ENCODE measurements around the gene POP5. TPM values are rescaled to one million over a fixed set of nuclear protein-coding genes. Genes with fewer than 3 reads are reported as not detected.

POP5 gene
- total RNA-seq, 1 experiment from 2014 or later: 43.7 TPM

DNA sequence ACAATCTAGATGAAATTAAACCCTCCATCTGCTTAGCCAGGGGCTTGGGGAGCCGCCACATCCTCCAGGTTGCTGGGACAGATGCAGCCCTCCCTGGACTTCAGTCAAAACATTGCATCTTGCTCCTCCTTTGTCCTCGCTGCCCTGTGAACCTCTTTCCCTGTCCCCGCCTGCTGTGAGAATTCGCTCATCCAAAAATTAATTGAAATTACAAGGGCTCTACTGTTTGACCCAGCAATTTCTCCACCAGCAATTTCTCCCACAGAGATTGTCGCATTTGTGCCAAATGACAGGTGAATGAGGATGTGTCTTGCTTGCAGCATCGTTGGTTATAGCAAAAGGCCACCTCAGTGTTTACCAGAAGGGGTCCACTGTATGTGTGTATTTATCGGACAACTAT, 5.0 kb upstream of the POP5 start:
- Histone ChIP-seq H3K9me3 (ENCODE audit: control insufficient read depth, insufficient read depth, low read depth, low read length) (no peaks in the 10 kb centered on the region), H3K4me1 (ENCODE audit: control insufficient read depth, insufficient read depth, low read length) (peaks cover 10% of the 10 kb centered on the region; the same call in 1 of the 2 replicates), H3K27ac (ENCODE audit: low read length) (no peak overlapping the region), H3K4me3 (ENCODE audit: low read depth in 2 of 2, low read length in 2 of 2) (no peak overlapping the region), H3K27me3 (ENCODE audit: control insufficient read depth, insufficient read depth, low read length) (no peaks in the 10 kb centered on the region), H3K36me3 (ENCODE audit: control insufficient read depth, insufficient read depth, low read length) (no peaks in the 10 kb centered on the region; the same call in 1 of the 2 replicates)
- in situ Hi-C loops (cut with HindIII; ENCODE audit: low pct_unique_long_range_greater_than_20kb, low sequenced_read_pairs) (no loop called here), intact Hi-C loops (cut with micrococcal nuclease; ENCODE audit: unreplicated experiment) (no loop called here)
- TF ChIP-seq POLR2AphosphoS5 (IDR thresholded peaks at IDR 0.05; ENCODE audit: low read depth, low read length): no peak
- TF ChIP-seq SIN3A (IDR thresholded peaks at IDR 0.05; ENCODE audit: borderline replicate concordance, insufficient read depth, low read depth, low read length): no peak
- TF ChIP-seq, protein P1, sequence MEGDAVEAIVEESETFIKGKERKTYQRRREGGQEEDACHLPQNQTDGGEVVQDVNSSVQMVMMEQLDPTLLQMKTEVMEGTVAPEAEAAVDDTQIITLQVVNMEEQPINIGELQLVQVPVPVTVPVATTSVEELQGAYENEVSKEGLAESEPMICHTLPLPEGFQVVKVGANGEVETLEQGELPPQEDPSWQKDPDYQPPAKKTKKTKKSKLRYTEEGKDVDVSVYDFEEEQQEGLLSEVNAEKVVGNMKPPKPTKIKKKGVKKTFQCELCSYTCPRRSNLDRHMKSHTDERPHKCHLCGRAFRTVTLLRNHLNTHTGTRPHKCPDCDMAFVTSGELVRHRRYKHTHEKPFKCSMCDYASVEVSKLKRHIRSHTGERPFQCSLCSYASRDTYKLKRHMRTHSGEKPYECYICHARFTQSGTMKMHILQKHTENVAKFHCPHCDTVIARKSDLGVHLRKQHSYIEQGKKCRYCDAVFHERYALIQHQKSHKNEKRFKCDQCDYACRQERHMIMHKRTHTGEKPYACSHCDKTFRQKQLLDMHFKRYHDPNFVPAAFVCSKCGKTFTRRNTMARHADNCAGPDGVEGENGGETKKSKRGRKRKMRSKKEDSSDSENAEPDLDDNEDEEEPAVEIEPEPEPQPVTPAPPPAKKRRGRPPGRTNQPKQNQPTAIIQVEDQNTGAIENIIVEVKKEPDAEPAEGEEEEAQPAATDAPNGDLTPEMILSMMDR (IDR thresholded peaks at IDR 0.05): no peak
- TF ChIP-seq, protein P2, sequence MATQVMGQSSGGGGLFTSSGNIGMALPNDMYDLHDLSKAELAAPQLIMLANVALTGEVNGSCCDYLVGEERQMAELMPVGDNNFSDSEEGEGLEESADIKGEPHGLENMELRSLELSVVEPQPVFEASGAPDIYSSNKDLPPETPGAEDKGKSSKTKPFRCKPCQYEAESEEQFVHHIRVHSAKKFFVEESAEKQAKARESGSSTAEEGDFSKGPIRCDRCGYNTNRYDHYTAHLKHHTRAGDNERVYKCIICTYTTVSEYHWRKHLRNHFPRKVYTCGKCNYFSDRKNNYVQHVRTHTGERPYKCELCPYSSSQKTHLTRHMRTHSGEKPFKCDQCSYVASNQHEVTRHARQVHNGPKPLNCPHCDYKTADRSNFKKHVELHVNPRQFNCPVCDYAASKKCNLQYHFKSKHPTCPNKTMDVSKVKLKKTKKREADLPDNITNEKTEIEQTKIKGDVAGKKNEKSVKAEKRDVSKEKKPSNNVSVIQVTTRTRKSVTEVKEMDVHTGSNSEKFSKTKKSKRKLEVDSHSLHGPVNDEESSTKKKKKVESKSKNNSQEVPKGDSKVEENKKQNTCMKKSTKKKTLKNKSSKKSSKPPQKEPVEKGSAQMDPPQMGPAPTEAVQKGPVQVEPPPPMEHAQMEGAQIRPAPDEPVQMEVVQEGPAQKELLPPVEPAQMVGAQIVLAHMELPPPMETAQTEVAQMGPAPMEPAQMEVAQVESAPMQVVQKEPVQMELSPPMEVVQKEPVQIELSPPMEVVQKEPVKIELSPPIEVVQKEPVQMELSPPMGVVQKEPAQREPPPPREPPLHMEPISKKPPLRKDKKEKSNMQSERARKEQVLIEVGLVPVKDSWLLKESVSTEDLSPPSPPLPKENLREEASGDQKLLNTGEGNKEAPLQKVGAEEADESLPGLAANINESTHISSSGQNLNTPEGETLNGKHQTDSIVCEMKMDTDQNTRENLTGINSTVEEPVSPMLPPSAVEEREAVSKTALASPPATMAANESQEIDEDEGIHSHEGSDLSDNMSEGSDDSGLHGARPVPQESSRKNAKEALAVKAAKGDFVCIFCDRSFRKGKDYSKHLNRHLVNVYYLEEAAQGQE (IDR thresholded peaks at IDR 0.05; ENCODE audit: insufficient read depth in 1 of 2, low read depth in 2 of 2, low read length in 1 of 2): no peak
- no peak for TF ChIP-seq TCF7L2 (IDR thresholded peaks at IDR 0.05; ENCODE audit: low read depth, low read length)
- DNase-seq (ENCODE audit: low read depth, low spot score): no peak
- BruUV-seq (replicated peaks): no TSS peak
- POLR2A ChIA-PET: no interaction called here
- CTCF ChIA-PET: no interaction called here
- no peak for ATAC-seq

DNA sequence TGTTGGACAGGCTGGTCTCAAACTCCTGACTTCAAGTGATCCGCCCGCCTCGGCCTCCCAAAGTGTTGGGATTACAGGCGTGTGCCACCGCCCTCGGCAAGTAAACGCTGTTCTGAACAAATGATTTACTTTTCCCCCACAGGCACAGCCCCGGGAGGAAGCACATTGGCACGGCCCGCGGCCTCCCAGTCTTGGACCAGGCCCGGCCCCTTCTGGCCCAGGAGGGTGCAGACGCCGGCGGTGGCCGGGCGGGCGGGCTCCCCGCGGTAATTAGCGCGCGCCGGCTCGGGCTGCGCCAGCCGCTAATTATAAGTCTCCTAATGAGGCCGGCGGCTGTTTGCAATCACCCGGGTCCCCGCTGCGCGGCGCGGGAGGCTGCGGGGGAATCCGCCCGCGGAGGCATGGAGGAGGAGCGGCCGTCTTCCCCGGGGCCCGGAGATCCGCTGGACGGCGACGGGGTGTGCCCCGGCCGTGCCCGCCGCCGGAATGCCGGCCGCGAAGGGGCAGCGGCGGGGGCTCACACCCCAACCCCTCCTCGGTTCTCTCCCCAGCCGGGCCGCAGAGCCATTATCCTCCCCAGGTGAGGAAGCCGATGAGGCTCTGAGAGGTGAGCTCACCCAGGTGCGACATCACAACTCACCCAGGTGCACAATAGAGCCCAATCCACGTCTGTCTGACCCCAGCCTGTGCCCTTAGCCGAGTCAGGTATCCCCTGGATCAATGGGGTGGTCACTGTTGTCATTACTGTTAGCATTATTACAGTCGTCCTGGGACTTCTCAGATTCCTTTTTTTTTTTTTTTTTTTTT, 3.3 kb upstream of the POP5 start:
- POLR2A ChIA-PET: no interaction called here
- CTCF ChIA-PET: interaction anchor here (0.7 kb wide), 2 partner anchors 45 to 62 kb away, joined by 4 to 5 read pairs; no protein-coding TSS in a partner anchor
- in situ Hi-C loops (cut with HindIII; ENCODE audit: low pct_unique_long_range_greater_than_20kb, low sequenced_read_pairs): no loop called here

More for the DNA sequence above, 3.3 kb upstream of the POP5 start:
- H3K4me3 ChIP-seq (ENCODE audit: low read depth in 2 of 2, low read length in 2 of 2): peak overlapping the region; percentile 37 to 40
- no peaks in the 10 kb centered on the region for H3K27me3 ChIP-seq (ENCODE audit: control insufficient read depth, insufficient read depth, low read length)
- no peaks in the 10 kb centered on the region for H3K9me3 ChIP-seq (ENCODE audit: control insufficient read depth, insufficient read depth, low read depth, low read length)
- BruUV-seq (replicated peaks): no TSS peak
- DNase-seq (ENCODE audit: low read depth, low spot score) (no peak), ATAC-seq (peak; percentile 44)
- TF ChIP-seq TCF7L2 (IDR thresholded peaks at IDR 0.05; ENCODE audit: low read depth, low read length): no peak
- no peak for TF ChIP-seq SIN3A (IDR thresholded peaks at IDR 0.05; ENCODE audit: borderline replicate concordance, insufficient read depth, low read depth, low read length)
- TF ChIP-seq POLR2AphosphoS5 (IDR thresholded peaks at IDR 0.05; ENCODE audit: low read depth, low read length): no peak
- TF ChIP-seq, protein P1 (IDR thresholded peaks at IDR 0.05): no peak; the same call in 1 of the 2 replicates
- TF ChIP-seq, protein P2 (IDR thresholded peaks at IDR 0.05; ENCODE audit: insufficient read depth in 1 of 2, low read depth in 2 of 2, low read length in 1 of 2): no peak
- no peak overlapping the region for H3K27ac ChIP-seq (ENCODE audit: low read length)
- peaks cover 14% of the 10 kb centered on the region; the same call in 1 of the 2 replicates for H3K4me1 ChIP-seq (ENCODE audit: control insufficient read depth, insufficient read depth, low read length)
- H3K36me3 ChIP-seq (ENCODE audit: control insufficient read depth, insufficient read depth, low read length): peaks cover 5% of the 10 kb centered on the region; the same call in 1 of the 2 replicates
- intact Hi-C loops (cut with micrococcal nuclease; ENCODE audit: unreplicated experiment): loop anchor here (5.0 kb wide), 1 partner anchor 388 kb away; no protein-coding TSS in a partner anchor
